Measurements from ENCODE around the gene HIVEP3. TPM values are rescaled to one million over a fixed set of nuclear protein-coding genes. Genes with fewer than 3 reads are reported as not detected.

Gene HIVEP3
- total RNA-seq, 1 donor = 1.8 TPM

DNA sequence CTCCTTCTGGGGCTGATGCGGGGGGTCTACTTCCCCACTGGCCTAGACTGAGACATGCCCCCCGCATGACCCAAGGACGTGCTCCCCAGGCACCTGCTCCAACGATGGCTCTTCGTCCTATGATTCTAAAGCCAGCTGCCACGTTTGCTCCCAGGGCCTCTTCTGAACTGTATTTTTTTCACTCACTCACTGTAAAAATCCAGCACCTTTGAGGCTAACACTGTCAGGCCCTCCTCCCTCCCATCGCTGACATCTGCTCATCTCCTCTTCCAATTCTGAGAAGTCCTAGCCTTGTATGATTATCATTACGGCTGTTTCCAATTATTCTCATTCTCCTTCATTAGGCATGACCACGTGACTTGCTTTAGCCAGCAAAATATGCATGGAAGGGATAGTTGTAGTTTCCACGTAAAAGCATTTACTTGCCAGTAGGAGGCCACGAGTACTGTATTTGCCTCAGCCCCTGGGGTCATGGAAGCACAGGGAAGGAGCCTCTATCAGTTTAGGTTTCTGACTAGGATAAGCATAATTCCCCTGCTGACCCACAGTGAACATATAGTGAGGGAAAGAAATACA, 415.1 kb downstream of the HIVEP3 start:
- no peak for TF ChIP-seq CTCF (IDR thresholded peaks at IDR 0.05; ENCODE audit: extremely low read depth, low read depth, low read length)
- no peaks in the 10 kb centered on the region for H3K9me3 ChIP-seq (ENCODE audit: low read depth, low read length)
- no peak overlapping the region for H2AFZ ChIP-seq (ENCODE audit: low read length)
- no peak overlapping the region for H3K4me3 ChIP-seq (ENCODE audit: insufficient read depth, low read length)
- H3K4me1 ChIP-seq (ENCODE audit: insufficient read depth, low read length) = peaks cover 10% of the 10 kb centered on the region
- no peaks in the 10 kb centered on the region for H4K20me1 ChIP-seq (ENCODE audit: insufficient read depth, low read length)
- H3K4me2 ChIP-seq (ENCODE audit: insufficient read depth, low read length) = no peak overlapping the region
- no peak overlapping the region for H3K27ac ChIP-seq (ENCODE audit: low read depth, low read length)
- no peaks in the 10 kb centered on the region for H3K79me2 ChIP-seq (ENCODE audit: insufficient read depth, low read length)
- no peaks in the 10 kb centered on the region for H3K36me3 ChIP-seq (ENCODE audit: insufficient read depth, low read length)
- H3K27me3 ChIP-seq (ENCODE audit: insufficient read depth, low read length) = peaks cover 2% of the 10 kb centered on the region
- no peak for DNase-seq (ENCODE audit: insufficient read length, low spot score, missing footprints)

DNA sequence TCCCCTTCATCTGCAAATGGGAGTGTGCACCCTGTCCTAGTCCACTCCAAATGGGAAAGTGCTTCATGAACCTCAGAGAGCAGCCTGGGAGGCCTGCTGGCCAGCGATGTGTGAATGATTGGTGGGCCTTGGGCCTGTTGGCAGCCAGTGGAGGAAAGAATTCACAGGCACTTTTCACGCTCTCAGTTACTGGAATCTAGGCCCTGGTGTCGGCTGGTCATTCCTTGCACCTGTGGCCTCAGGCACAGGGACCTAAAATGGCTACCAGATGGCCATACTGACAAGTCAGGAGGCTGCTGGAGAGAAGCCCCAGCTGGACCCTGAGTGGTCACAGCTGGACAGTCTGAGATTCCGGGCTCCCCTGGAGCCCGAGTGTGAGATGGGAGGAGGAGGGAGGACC, 415.8 kb downstream of the HIVEP3 start:
- Histone ChIP-seq H3K4me1 (ENCODE audit: insufficient read depth, low read length) (peaks cover 11% of the 10 kb centered on the region), H3K36me3 (ENCODE audit: insufficient read depth, low read length) (no peaks in the 10 kb centered on the region), H3K79me2 (ENCODE audit: insufficient read depth, low read length) (no peaks in the 10 kb centered on the region)

GRCh38 chr1:41501581-41501980, 417.1 kb downstream of the HIVEP3 start:
- Histone ChIP-seq H3K27ac (ENCODE audit: low read depth, low read length) (no peak overlapping the region), H3K9me3 (ENCODE audit: low read depth, low read length) (no peaks in the 10 kb centered on the region), H3K27me3 (ENCODE audit: insufficient read depth, low read length) (peaks cover 2% of the 10 kb centered on the region), H2AFZ (ENCODE audit: low read length) (no peak overlapping the region), H3K4me1 (ENCODE audit: insufficient read depth, low read length) (peaks cover 13% of the 10 kb centered on the region), H3K4me3 (ENCODE audit: insufficient read depth, low read length) (no peak overlapping the region), H3K36me3 (ENCODE audit: insufficient read depth, low read length) (no peaks in the 10 kb centered on the region), H4K20me1 (ENCODE audit: insufficient read depth, low read length) (no peaks in the 10 kb centered on the region), H3K79me2 (ENCODE audit: insufficient read depth, low read length) (no peaks in the 10 kb centered on the region), H3K4me2 (ENCODE audit: insufficient read depth, low read length) (no peak overlapping the region)
- no peak for DNase-seq (ENCODE audit: insufficient read length, low spot score, missing footprints)
- no peak for TF ChIP-seq CTCF (IDR thresholded peaks at IDR 0.05; ENCODE audit: extremely low read depth, low read depth, low read length)

More for the DNA sequence above, 415.8 kb downstream of the HIVEP3 start:
- H3K27me3 ChIP-seq (ENCODE audit: insufficient read depth, low read length) = peaks cover 2% of the 10 kb centered on the region
- H4K20me1 ChIP-seq (ENCODE audit: insufficient read depth, low read length) = no peaks in the 10 kb centered on the region
- no peak overlapping the region for H3K27ac ChIP-seq (ENCODE audit: low read depth, low read length)
- DNase-seq (ENCODE audit: insufficient read length, low spot score, missing footprints) = no peak
- no peak overlapping the region for H3K4me3 ChIP-seq (ENCODE audit: insufficient read depth, low read length)
- no peak for TF ChIP-seq CTCF (IDR thresholded peaks at IDR 0.05; ENCODE audit: extremely low read depth, low read depth, low read length)
- no peak overlapping the region for H2AFZ ChIP-seq (ENCODE audit: low read length)
- no peaks in the 10 kb centered on the region for H3K9me3 ChIP-seq (ENCODE audit: low read depth, low read length)
- H3K4me2 ChIP-seq (ENCODE audit: insufficient read depth, low read length) = no peak overlapping the region

GRCh38 chr1:41500781-41501518, 417.8 kb downstream of the HIVEP3 start:
- Histone ChIP-seq H3K79me2 (ENCODE audit: insufficient read depth, low read length) (no peaks in the 10 kb centered on the region), H3K36me3 (ENCODE audit: insufficient read depth, low read length) (no peaks in the 10 kb centered on the region), H3K27me3 (ENCODE audit: insufficient read depth, low read length) (peaks cover 2% of the 10 kb centered on the region), H3K4me1 (ENCODE audit: insufficient read depth, low read length) (peaks cover 19% of the 10 kb centered on the region), H3K27ac (ENCODE audit: low read depth, low read length) (no peak overlapping the region), H3K4me3 (ENCODE audit: insufficient read depth, low read length) (no peak overlapping the region), H3K4me2 (ENCODE audit: insufficient read depth, low read length) (no peak overlapping the region), H2AFZ (ENCODE audit: low read length) (no peak overlapping the region), H3K9me3 (ENCODE audit: low read depth, low read length) (no peaks in the 10 kb centered on the region), H4K20me1 (ENCODE audit: insufficient read depth, low read length) (no peaks in the 10 kb centered on the region)
- TF ChIP-seq CTCF (IDR thresholded peaks at IDR 0.05; ENCODE audit: extremely low read depth, low read depth, low read length) = no peak
- DNase-seq (ENCODE audit: insufficient read length, low spot score, missing footprints) = no peak

Data from osteoblast (primary cell).